NT2/D1 (cell line): ENCODE data around the gene ELAVL3.

ENCODE experiments used
- SUZ12 ChIP-seq: IDR thresholded peaks from 2 replicates; pipeline ENCODE4 v1.6.1; 2011; ENCODE audit not compliant: insufficient read length, insufficient read depth; ENCODE audit errors: extremely low read depth
- YY1 ChIP-seq: IDR thresholded peaks from 2 replicates; pipeline ENCODE4 v1.6.1; 2011; ENCODE audit not compliant: insufficient read length, insufficient read depth
- ZNF274 ChIP-seq: IDR thresholded peaks from 2 replicates; pipeline ENCODE4 v1.6.1; 2011; ENCODE audit warnings: mild to moderate bottlenecking, low read depth, low read length

- no peak for TF ChIP-seq ZNF274
- no peak for TF ChIP-seq SUZ12
- TF ChIP-seq YY1 = no peak
These were observed 31.8 kb downstream of the ELAVL3 start for GRCh38 chr19:11448923-11449554.
